Jurkat, Clone E6-1 (cell line): Measurements from ENCODE around the gene PRKCB.

ENCODE experiments used
- DNase-seq: peaks from one replicate; pipeline ENCODE4 v3.0.0-alpha.2; 2011; ENCODE audit warnings: low read depth, low spot score
- H3K4me3 ChIP-seq: 2 replicates; pipeline ENCODE4 v1.5.1; 2011; ENCODE audit warnings: mild to moderate bottlenecking, low read length, control low read depth, moderate library complexity

PRKCB gene

GRCh38 chr16:23861874-23862273, 26.1 kb downstream of the PRKCB start:
- no peak overlapping the region for H3K4me3 ChIP-seq
- DNase-seq = no peak

GRCh38 chr16:23862556-23862955, 26.8 kb downstream of the PRKCB start:
- DNase-seq = no peak

GRCh38 chr16:23863511-23864422, 28.0 kb downstream of the PRKCB start:
- DNase-seq = peak; percentile 74
- peak overlapping the region; percentile 54 for H3K4me3 ChIP-seq

More at GRCh38 chr16:23862556-23862955, 26.8 kb downstream of the PRKCB start:
- H3K4me3 ChIP-seq = no peak overlapping the region

- H3K4me3 ChIP-seq = no peak overlapping the region
- no peak for DNase-seq
Measured at GRCh38 chr16:23865853-23866252, 30.1 kb downstream of the PRKCB start.

GRCh38 chr16:23866621-23867020, 30.8 kb downstream of the PRKCB start:
- DNase-seq = no peak
- no peak overlapping the region for H3K4me3 ChIP-seq

GRCh38 chr16:23867566-23867965, 31.8 kb downstream of the PRKCB start:
- DNase-seq = no peak
- H3K4me3 ChIP-seq = no peak overlapping the region

- DNase-seq = no peak
- H3K4me3 ChIP-seq = no peak overlapping the region
Measured at GRCh38 chr16:23868136-23868535, 32.4 kb downstream of the PRKCB start.

- peak; percentile 87 for DNase-seq
- H3K4me3 ChIP-seq = peak overlapping the region; percentile 0; the same call in 1 of the 2 replicates
Measured at GRCh38 chr16:23869052-23869451, 33.3 kb downstream of the PRKCB start.

GRCh38 chr16:23871924-23872323, 36.1 kb downstream of the PRKCB start:
- no peak overlapping the region for H3K4me3 ChIP-seq
- no peak for DNase-seq

- no peak overlapping the region for H3K4me3 ChIP-seq
- DNase-seq = no peak
Measured at GRCh38 chr16:23874613-23875294, 39.0 kb downstream of the PRKCB start.

- no peak for DNase-seq
- H3K4me3 ChIP-seq = no peak overlapping the region
Measured at GRCh38 chr16:23876256-23876896, 40.6 kb downstream of the PRKCB start.

GRCh38 chr16:23877107-23878070, 41.6 kb downstream of the PRKCB start:
- no peak overlapping the region for H3K4me3 ChIP-seq
- DNase-seq = no peak

- no peak for DNase-seq
- H3K4me3 ChIP-seq = no peak overlapping the region
Measured at GRCh38 chr16:23879735-23880373, 44.1 kb downstream of the PRKCB start.

- no peak for DNase-seq
- no peak overlapping the region for H3K4me3 ChIP-seq
Measured at GRCh38 chr16:23889189-23889588, 53.4 kb downstream of the PRKCB start.

- H3K4me3 ChIP-seq = no peak overlapping the region
- no peak for DNase-seq
Measured at GRCh38 chr16:23893986-23894385, 58.2 kb downstream of the PRKCB start.

- DNase-seq = no peak
- no peak overlapping the region for H3K4me3 ChIP-seq
Measured at GRCh38 chr16:23895052-23895451, 59.3 kb downstream of the PRKCB start.

GRCh38 chr16:23896832-23897821, 61.3 kb downstream of the PRKCB start:
- no peak overlapping the region for H3K4me3 ChIP-seq
- DNase-seq = peak; percentile 79
